SU-DHL-6 (cell line): ENCODE measurements around the gene CD2.

Source experiments
- H2AFZ ChIP-seq: fragments of 200-600 bp; sonication (generic); 2 replicates; pipeline ENCODE4 v1.6.1; 2014; ENCODE audit warnings: low read depth, mild to moderate bottlenecking, moderate library complexity, mixed read lengths, antibody characterized with exemption, low read length; ENCODE audit not compliant: severe bottlenecking
- H3F3A ChIP-seq: fragments of 200-600 bp; shearing (Covaris generic); 2 replicates; pipeline ENCODE4 v1.6.0; 2016; ENCODE audit warnings: antibody characterized with exemption, mild to moderate bottlenecking; ENCODE audit not compliant: insufficient read depth
- H3K27ac ChIP-seq: fragments of 200-600 bp; sonication (generic); 2 replicates; pipeline ENCODE4 v1.5.1; 2016; ENCODE audit warnings: low read depth, mild to moderate bottlenecking, low read length, moderate library complexity, mixed read lengths
- H3K27me3 ChIP-seq: fragments of 200-600 bp; sonication (generic), shearing (Covaris generic); 2 replicates; pipeline ENCODE4 v1.6.0; 2014; ENCODE audit warnings: mild to moderate bottlenecking, low read length
- H3K36me3 ChIP-seq: fragments of 200-600 bp; sonication (generic); 2 replicates; pipeline ENCODE4 v1.6.1; 2014; ENCODE audit warnings: mild to moderate bottlenecking, low read length, mixed read lengths
- H3K4me2 ChIP-seq: fragments of 300-600, 200-600 bp; shearing (Covaris generic), sonication (generic); 2 replicates; pipeline ENCODE4 v1.6.0; 2014; ENCODE audit warnings: low read length, low read depth, mild to moderate bottlenecking; ENCODE audit not compliant: poor library complexity, severe bottlenecking
- H3K4me3 ChIP-seq: fragments of 200-600 bp; sonication (generic); 2 replicates; pipeline ENCODE4 v1.5.1; 2014; ENCODE audit warnings: antibody characterized with exemption, low read length, mild to moderate bottlenecking, mixed read lengths; ENCODE audit not compliant: insufficient read depth, poor library complexity, severe bottlenecking
- H3K79me2 ChIP-seq: fragments of 200-600 bp; sonication (generic); 2 replicates; pipeline ENCODE4 v1.6.1; 2014; ENCODE audit warnings: mild to moderate bottlenecking, low read length, moderate library complexity; ENCODE audit not compliant: insufficient read depth
- H3K9ac ChIP-seq: fragments of 200-600 bp; sonication (generic); 2 replicates; pipeline ENCODE4 v1.7.0; 2014; ENCODE audit warnings: mild to moderate bottlenecking, low read length
- H3K9me2 ChIP-seq: fragments of 200-600 bp; sonication (generic); replicated peaks from 2 replicates; pipeline ENCODE4 v1.6.1; 2014; ENCODE audit warnings: low read length; ENCODE audit not compliant: insufficient read depth
- H3K9me3 ChIP-seq: fragments of 200-600 bp; sonication (generic); 2 replicates; pipeline ENCODE4 v1.6.1; 2014; ENCODE audit warnings: low read length, mixed read lengths; ENCODE audit not compliant: insufficient read depth
- H4K20me1 ChIP-seq: fragments of 200-600 bp; sonication (generic); 2 replicates; pipeline ENCODE4 v1.6.1; 2014; ENCODE audit warnings: low read depth, mild to moderate bottlenecking, antibody characterized with exemption, low read length, moderate library complexity, mixed read lengths
- EZH2phosphoT487 ChIP-seq: fragments of 200-600 bp; sonication (generic), shearing (Covaris generic); conservative IDR thresholded peaks from 2 replicates; pipeline ENCODE4 v1.6.1; 2018; ENCODE audit warnings: mild to moderate bottlenecking, antibody characterized with exemption, low read length, moderate library complexity, mixed read lengths
- TF ChIP-seq, protein P1 (sequence below): fragments of 200-600 bp; sonication (generic); IDR thresholded peaks from one replicate; pipeline ENCODE4 v1.5.1; 2017; ENCODE audit warnings: antibody characterized with exemption, mild to moderate bottlenecking, low read length, moderate library complexity; ENCODE audit not compliant: insufficient read depth, poor library complexity, severe bottlenecking

Gene CD2

GRCh38 chr1:116762281-116762680 lies 8.1 kb downstream of the CD2 start:
- Histone ChIP-seq H3K79me2 (no peaks in the 10 kb centered on the region), H2AFZ (no peak overlapping the region), H3K4me3 (no peak overlapping the region), H3K36me3 (no peaks in the 10 kb centered on the region), H4K20me1 (no peaks in the 10 kb centered on the region), H3K4me2 (no peak overlapping the region), H3F3A (no peaks in the 10 kb centered on the region), H3K9ac (no peak overlapping the region), H3K9me2 (no peaks in the 10 kb centered on the region), H3K9me3 (no peaks in the 10 kb centered on the region), H3K27me3 (no peaks in the 10 kb centered on the region), H3K27ac (no peak overlapping the region)
- no peak for TF ChIP-seq EZH2phosphoT487
- TF ChIP-seq, protein P1, sequence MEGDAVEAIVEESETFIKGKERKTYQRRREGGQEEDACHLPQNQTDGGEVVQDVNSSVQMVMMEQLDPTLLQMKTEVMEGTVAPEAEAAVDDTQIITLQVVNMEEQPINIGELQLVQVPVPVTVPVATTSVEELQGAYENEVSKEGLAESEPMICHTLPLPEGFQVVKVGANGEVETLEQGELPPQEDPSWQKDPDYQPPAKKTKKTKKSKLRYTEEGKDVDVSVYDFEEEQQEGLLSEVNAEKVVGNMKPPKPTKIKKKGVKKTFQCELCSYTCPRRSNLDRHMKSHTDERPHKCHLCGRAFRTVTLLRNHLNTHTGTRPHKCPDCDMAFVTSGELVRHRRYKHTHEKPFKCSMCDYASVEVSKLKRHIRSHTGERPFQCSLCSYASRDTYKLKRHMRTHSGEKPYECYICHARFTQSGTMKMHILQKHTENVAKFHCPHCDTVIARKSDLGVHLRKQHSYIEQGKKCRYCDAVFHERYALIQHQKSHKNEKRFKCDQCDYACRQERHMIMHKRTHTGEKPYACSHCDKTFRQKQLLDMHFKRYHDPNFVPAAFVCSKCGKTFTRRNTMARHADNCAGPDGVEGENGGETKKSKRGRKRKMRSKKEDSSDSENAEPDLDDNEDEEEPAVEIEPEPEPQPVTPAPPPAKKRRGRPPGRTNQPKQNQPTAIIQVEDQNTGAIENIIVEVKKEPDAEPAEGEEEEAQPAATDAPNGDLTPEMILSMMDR = no peak

- H3K9ac ChIP-seq = no peak overlapping the region
- H3K4me3 ChIP-seq = no peak overlapping the region
- H3K4me2 ChIP-seq = no peak overlapping the region
- TF ChIP-seq, protein P1 = no peak
- no peak for TF ChIP-seq EZH2phosphoT487
- no peaks in the 10 kb centered on the region for H3K9me2 ChIP-seq
- H3K79me2 ChIP-seq = no peaks in the 10 kb centered on the region
- no peaks in the 10 kb centered on the region for H3K9me3 ChIP-seq
- H4K20me1 ChIP-seq = no peaks in the 10 kb centered on the region
- no peaks in the 10 kb centered on the region for H3K36me3 ChIP-seq
- H2AFZ ChIP-seq = no peak overlapping the region
- no peak overlapping the region for H3K27ac ChIP-seq
- no peaks in the 10 kb centered on the region for H3F3A ChIP-seq
- no peaks in the 10 kb centered on the region for H3K27me3 ChIP-seq
Observed at GRCh38 chr1:116762781-116763115, 8.5 kb downstream of the CD2 start.

DNA sequence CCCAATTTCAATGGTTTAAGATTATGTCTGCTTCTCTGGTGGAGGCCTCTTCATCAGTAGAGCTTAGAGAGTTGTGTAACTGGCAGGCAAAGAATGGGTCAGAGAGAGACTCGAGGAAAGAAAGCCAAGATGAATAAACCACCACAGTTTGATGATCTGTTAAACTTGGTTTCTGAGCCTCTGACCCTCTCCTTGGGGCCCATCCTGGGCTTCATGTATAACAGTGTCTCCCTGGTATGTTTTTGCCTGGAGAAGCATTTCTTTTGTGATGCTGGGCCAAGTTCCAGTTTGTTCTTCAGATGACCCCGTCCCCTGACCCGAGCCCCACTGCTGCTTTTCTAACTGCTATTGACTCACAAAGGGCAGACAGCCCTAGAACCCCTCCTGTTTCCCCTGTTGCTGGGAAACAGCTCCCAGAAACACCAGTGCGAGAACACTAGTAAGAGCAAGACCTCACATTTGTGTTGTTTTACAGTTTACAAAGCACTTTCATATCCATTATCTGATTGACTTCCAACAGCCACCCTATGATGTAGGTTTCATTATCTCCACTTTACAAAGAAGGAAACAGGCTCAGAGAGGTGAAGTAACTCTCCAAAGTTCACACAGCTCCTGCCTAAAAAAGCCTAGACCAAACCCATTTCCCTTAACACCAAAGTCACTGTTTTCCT lies 9.0 kb downstream of the CD2 start:
- H3K27ac ChIP-seq = no peak overlapping the region
- TF ChIP-seq, protein P1 = no peak
- TF ChIP-seq EZH2phosphoT487 = no peak
- no peak overlapping the region for H3K4me2 ChIP-seq
- H3K9me2 ChIP-seq = no peaks in the 10 kb centered on the region
- no peak overlapping the region for H3K4me3 ChIP-seq
- no peaks in the 10 kb centered on the region for H3K9me3 ChIP-seq
- H3K9ac ChIP-seq = no peak overlapping the region
- no peaks in the 10 kb centered on the region for H3K27me3 ChIP-seq
- no peaks in the 10 kb centered on the region for H3K36me3 ChIP-seq
- no peaks in the 10 kb centered on the region for H4K20me1 ChIP-seq
- H2AFZ ChIP-seq = no peak overlapping the region
- H3F3A ChIP-seq = no peaks in the 10 kb centered on the region
- no peaks in the 10 kb centered on the region for H3K79me2 ChIP-seq
